ENCODE data around the gene BCL10. TPM values are rescaled to one million over a fixed set of nuclear protein-coding genes. Genes with fewer than 3 reads are reported as not detected.

BCL10 gene
- polyA plus RNA-seq, 1 of the 3 experiments (the other 2 are of a cell fraction) = 5.8 TPM

DNA sequence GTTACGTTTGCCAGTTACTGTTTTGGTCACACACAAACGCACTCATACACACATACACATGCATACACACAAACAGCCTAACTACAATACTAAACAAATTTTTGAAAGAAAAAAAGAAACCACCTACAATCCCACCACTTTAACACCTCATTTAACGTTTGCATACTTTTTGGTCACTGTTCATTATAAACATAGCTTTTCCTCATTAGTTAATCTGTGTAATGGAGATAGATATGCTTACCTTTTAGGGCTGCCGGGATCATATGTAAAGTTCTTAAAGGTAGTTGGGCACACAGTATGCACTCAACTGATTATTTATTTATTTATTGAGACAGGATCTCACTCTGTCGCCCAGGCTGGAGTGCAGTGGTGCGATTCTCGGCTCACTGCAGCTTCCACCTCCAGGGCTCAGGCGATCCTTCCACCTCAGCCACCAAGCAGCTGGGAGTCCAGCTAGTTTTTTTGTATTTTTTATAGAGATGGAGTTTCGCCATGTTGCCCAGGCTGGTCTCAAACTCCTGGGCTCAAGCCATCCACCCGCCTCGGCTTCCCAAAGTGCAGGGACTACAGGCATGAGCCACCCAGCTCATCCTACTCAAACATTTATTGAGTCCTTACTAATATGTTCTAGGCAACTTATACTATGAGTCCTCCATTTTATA is 677 bp upstream of the BCL10 start:
- Histone ChIP-seq H3K27me3 (ENCODE audit: insufficient read depth) (no peaks in the 10 kb centered on the region), H3K4me2 (peak overlapping the region; percentile 59), H3K79me2 (ENCODE audit: insufficient read depth) (peaks cover 42% of the 10 kb centered on the region), H2AFZ (ENCODE audit: low read depth) (no peak overlapping the region), H3K4me3 (ENCODE audit: low read depth in 2 of 2, low read length in 1 of 2) (peak overlapping the region; percentile 52 to 96), H3K4me1 (ENCODE audit: control insufficient read depth in 1 of 2, insufficient read depth in 2 of 2, low read depth in 1 of 2, low read length in 1 of 2) (peaks cover 22 to 28% of the 10 kb centered on the region in 2 experiments), H3F3A (replicated peaks; ENCODE audit: insufficient read depth) (peaks cover 32% of the 10 kb centered on the region), H3K9me3 (no peaks in the 10 kb centered on the region), H3K27ac (ENCODE audit: low read depth in 2 of 2, low read length in 1 of 2) (peak overlapping the region; percentile 76 to 91), H4K20me1 (ENCODE audit: insufficient read depth) (peaks cover 29% of the 10 kb centered on the region), H3K36me3 (replicated peaks in 1 of 2; ENCODE audit: control insufficient read depth in 1 of 2, insufficient read depth in 2 of 2, low read length in 1 of 2) (peaks cover 0 to 15% of the 10 kb centered on the region in 2 experiments), H3K9me2 (no peaks in the 10 kb centered on the region), H3K9ac (peak overlapping the region; percentile 52)
- TF ChIP-seq TAF1 (IDR thresholded peaks at IDR 0.05; ENCODE audit: borderline replicate concordance, low read depth, low read length) (peak; percentile 35; the same call in 1 of the 2 replicates), NRF1 (IDR thresholded peaks at IDR 0.05; ENCODE audit: low read depth, low read length) (no peak)
- ChIA-PET POLR2A (interaction anchor here (1.2 to 2.7 kb wide), 3 partner anchors 9 to 188 kb away, joined by 4 to 20 read pairs (median 5); partner anchors contain the start of genes C1orf52 and DDAH1), CTCF (interaction anchor here (0.8 to 3.0 kb wide), 7 partner anchors 18 to 416 kb away, joined by 3 to 21 read pairs (median 5); partner anchors contain the start of gene C1orf52)
- 59% methylated on average over 11 of the region's 11 CpGs for WGBS (ENCODE audit: low lambda C conversion rate)
- no peak for DNase-seq

- under 1% methylated on average over 13 of the region's 13 CpGs for WGBS (ENCODE audit: low lambda C conversion rate)
- Histone ChIP-seq H3K4me2 (peak overlapping the region; percentile 93), H3F3A (replicated peaks; ENCODE audit: insufficient read depth) (peaks cover 32% of the 10 kb centered on the region), H3K9me3 (no peaks in the 10 kb centered on the region), H3K4me3 (ENCODE audit: low read depth in 2 of 2, low read length in 1 of 2) (peak overlapping the region; percentile 96 to 97), H3K27me3 (ENCODE audit: insufficient read depth) (no peaks in the 10 kb centered on the region), H3K9me2 (no peaks in the 10 kb centered on the region), H4K20me1 (ENCODE audit: insufficient read depth) (peaks cover 40% of the 10 kb centered on the region), H3K36me3 (replicated peaks in 1 of 2; ENCODE audit: control insufficient read depth in 1 of 2, insufficient read depth in 2 of 2, low read length in 1 of 2) (peaks cover 8 to 28% of the 10 kb centered on the region in 2 experiments), H3K4me1 (ENCODE audit: control insufficient read depth in 1 of 2, insufficient read depth in 2 of 2, low read depth in 1 of 2, low read length in 1 of 2) (peaks cover 22 to 28% of the 10 kb centered on the region in 2 experiments), H3K27ac (ENCODE audit: low read depth in 2 of 2, low read length in 1 of 2) (peak overlapping the region; percentile 91 to 92), H2AFZ (ENCODE audit: low read depth) (no peak overlapping the region), H3K9ac (peak overlapping the region; percentile 95), H3K79me2 (ENCODE audit: insufficient read depth) (peaks cover 55% of the 10 kb centered on the region)
- ChIA-PET CTCF (interaction anchor here (1.0 to 3.0 kb wide), 4 partner anchors 9 to 32 kb away, joined by 3 to 21 read pairs (median 9); partner anchors contain the start of gene C1orf52), POLR2A (interaction anchor here (1.1 to 2.7 kb wide), 3 partner anchors 17 to 432 kb away, joined by 4 to 20 read pairs (median 5); partner anchors contain the start of genes C1orf52, DDAH1 and ZNHIT6)
- DNase-seq = no peak
- TF ChIP-seq, protein P1, sequence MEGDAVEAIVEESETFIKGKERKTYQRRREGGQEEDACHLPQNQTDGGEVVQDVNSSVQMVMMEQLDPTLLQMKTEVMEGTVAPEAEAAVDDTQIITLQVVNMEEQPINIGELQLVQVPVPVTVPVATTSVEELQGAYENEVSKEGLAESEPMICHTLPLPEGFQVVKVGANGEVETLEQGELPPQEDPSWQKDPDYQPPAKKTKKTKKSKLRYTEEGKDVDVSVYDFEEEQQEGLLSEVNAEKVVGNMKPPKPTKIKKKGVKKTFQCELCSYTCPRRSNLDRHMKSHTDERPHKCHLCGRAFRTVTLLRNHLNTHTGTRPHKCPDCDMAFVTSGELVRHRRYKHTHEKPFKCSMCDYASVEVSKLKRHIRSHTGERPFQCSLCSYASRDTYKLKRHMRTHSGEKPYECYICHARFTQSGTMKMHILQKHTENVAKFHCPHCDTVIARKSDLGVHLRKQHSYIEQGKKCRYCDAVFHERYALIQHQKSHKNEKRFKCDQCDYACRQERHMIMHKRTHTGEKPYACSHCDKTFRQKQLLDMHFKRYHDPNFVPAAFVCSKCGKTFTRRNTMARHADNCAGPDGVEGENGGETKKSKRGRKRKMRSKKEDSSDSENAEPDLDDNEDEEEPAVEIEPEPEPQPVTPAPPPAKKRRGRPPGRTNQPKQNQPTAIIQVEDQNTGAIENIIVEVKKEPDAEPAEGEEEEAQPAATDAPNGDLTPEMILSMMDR (IDR thresholded peaks at IDR 0.05) = no peak
- TF ChIP-seq MXI1 (IDR thresholded peaks at IDR 0.05; ENCODE audit: low read depth, low read length) = no peak
- TF ChIP-seq SIN3A (IDR thresholded peaks at IDR 0.05; ENCODE audit: borderline replicate concordance, low read depth, low read length) = no peak
- TF ChIP-seq TAF1 (IDR thresholded peaks at IDR 0.05; ENCODE audit: borderline replicate concordance, low read depth, low read length) = no peak
- no peak for TF ChIP-seq SMC3 (IDR thresholded peaks at IDR 0.05; ENCODE audit: low read depth, low read length)
Measured at GRCh38 chr1:85275701-85276214, 674 bp downstream of the BCL10 start.

Measured in SK-N-SH (cell line).